HPDE6-E6E7 (cell line): ENCODE measurements around the gene MKI67.

Experiments
- DNase-seq: peaks from one replicate; pipeline ENCODE4 v3.0.0; 2011; ENCODE audit warnings: missing footprints; ENCODE audit errors: extremely low spot score

Gene MKI67

DNA sequence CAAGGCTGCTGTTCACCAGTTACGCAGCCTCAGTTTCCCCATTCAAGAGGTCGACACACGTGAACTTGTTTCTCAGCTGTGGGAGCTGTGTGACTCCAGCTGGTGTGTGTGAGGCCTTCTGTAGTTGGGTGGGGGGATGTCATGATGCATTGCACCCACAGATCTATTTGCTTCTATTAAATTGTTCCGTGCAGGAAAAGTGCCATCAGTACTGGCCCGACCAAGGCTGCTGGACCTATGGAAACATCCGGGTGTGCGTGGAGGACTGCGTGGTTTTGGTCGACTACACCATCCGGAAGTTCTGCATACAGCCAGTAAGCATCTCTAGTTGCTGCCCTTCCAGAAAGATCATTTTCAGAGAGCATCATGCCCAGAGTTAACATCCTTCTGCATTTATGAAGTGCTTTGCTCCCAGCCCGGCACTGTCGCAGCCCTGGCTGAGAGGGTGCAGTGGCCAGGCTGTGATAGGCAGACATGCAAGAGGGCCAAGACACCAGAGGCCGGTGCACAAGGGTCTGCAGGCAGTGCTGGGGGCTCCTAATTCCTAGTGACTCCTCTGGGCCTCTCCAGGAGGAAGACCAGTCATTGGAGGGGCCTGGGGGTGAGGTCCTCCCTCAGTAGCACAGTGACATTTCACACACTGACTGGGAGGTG, 60.2 kb downstream of the MKI67 start:
- DNase-seq, result no peak

DNA sequence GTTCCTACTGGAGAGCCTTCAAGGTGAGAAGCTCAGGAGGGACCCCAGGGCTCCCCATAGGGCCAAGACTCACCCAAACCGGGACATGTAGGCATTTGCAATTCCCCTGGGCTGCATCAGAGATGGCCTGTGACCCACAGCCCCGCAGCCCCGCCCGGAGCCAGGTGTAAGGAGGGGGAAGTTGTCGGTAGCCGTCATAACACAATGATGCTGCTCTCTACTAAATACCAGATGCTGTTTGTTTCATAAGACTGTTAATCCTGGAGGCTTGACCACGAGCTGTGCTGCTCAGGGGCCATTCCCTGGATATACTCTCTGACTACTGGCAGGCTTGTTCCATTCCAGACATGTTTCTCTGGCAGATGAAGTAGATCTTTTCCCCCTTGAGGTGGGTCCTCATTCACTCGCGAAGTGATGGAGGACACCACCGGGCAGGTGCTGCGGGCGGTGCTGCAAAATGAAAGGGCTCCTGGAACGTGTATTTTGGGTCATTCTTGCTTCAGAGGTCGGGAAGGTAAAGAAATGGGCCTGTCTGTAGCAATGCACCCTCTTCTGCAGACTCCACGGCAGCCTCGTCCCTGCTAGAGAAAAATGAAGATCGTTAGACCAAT, 61.1 kb downstream of the MKI67 start:
- DNase-seq, result peak; percentile 17

DNA sequence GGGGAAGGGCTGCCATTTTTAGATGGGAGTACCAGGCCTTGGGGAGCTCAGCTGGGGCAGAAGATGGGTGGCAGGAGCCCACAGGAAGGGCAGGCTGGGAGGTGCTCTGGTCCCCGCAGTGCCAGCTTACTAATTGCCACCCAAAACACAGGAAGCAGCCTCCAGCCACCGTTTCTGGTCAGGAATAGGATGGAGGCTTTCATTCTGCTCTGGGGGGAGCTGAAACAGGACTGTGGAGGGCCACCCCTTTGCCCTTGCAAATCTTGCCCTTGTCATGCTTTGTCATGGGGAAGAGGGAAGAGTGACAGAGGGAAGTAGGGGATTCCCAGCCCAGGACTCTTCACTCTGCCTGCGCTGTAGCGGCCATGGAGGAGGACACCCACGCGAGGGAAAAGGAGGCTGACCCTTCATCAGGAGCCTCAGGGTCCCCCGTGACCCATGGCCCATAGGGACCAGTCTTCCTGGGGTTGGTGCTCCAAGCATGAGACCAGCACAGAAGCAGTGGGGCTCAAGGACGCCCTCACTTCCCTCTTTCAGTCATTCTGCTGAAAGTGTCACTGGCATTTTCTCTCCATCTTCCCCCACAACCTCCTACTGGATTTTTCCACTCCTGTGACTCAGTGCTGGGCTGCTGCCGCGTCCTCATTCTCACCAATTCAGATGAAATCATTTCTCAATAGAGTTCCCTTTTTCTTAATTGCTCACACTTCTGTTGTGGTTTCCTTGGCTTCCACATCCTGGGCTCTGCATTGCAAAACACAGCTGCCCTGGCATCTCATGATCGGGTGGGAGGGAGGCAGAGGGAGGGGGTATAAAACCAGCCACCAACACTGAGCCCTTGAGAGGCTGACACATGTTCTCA, 61.9 kb downstream of the MKI67 start:
- DNase-seq, result peak; percentile 63

DNA sequence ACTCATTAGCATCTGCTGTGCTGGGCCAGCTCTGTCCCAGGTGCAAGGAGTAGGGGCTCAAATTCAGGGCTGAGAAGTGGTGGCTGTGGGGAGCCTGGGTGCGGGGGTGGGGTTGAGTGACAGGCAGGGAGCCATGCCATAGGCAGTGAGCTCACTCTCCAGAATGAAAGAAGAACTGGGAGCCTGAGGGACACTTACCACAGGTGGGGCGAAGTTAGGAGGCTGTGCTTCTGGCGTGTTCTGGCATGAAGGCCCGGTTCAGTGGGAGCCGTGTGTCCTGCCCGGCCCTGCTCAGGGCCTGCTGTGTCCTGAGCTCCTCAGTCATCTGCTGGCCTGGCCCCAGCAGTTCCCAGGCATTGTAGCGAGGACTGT, 62.5 kb downstream of the MKI67 start:
- DNase-seq, result peak; percentile 73

DNA sequence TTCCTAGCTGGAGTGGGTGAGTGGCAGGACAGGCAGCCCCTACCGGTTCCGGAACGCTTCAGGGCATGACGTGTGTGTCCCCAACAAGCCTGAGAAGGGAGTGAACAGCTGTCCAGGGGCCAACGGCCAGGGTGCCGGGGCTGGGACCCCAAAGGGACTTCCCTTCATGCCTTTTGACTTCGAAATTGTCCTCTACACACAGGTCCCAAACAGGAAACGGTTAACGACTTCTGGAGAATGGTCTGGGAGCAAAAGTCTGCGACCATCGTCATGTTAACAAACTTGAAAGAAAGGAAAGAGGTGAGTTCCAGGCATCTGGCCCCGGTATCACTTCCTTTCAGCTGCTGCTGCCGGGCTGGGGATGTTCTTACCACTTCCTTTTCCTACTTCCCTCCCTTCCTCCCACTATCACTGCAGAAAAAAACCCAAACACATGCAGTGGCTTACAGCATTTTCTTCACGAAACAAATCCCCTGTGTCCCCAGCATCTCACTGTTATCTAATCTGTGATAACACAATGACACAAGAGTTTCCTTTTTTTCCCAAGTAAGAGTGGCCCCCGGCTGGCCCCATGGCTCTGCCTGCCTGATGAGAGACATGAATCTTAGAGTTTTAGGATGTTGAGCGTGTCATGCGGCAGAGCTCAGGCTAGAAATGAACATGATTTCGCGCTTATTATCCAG, 63.2 kb downstream of the MKI67 start:
- no peak for DNase-seq

DNA sequence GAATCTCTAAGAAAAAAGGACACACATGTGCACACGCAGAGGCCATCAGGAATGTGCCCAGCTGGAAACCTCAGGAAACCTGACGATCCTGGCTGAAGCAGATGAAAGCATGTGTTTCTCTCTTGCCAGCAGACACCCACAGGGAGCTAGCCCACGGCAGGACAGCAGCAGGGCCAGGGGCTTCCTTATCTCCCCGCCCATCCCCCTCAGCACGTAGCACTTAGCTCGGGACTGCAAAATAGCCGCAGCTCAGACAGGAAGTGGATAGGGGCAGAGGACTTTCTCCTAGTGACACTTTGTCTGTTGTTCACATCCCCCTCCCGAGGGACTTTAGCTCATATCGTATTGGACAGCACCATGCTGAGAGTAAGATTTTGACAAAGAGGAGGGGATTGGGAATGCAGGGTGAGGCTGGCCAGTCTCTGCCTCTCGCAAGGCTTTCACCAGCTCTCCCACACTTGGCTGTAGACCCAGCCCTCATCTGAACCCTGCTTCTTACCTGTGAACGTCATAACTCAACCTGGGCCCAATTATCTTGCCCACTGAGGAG, 63.8 kb downstream of the MKI67 start:
- no peak for DNase-seq

DNA sequence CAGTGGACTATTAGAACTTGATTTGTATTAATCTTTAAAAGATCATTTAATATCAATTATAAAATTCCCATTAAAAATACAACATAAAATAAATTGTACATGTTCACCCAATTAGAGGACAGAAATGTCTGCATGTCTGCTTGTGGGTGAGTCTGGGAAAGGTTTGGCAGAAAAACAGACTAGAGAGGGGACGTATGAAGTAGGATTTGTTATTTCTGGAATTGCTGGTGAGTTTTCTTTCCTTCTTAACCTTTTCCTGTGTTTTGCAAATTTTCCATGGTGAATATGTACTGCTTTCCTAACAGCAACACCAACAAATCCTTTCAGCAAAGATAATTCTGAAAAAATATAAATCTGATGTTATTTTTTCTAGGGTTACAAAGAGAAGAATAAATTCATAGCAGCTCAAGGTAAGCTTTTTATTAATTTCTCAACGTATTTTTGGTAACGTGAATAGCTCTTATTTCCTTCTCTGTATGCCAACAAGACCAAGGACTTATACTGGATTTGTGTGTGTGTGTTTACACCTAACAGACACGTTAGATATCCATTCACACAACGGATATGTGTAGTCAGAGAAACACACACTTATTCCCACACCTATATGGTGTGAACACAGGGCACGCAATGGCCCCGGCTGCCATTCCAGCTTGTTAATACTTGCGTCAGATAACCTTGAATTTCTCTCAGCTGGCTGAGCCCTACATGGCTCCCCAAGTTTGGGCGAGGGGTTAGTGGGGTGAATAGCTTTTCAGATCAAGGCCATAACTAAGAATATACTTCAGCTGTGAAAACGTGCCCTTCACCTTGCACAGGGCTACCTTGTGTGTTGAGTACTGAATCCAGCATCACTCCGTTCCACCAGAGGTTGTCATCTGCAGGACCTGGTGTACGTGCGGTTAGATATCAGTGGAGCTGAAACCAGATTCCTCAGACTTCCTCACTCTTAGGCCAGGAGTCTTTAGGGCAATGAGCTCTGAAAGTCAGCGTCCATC, 64.6 kb downstream of the MKI67 start:
- no peak for DNase-seq

DNA sequence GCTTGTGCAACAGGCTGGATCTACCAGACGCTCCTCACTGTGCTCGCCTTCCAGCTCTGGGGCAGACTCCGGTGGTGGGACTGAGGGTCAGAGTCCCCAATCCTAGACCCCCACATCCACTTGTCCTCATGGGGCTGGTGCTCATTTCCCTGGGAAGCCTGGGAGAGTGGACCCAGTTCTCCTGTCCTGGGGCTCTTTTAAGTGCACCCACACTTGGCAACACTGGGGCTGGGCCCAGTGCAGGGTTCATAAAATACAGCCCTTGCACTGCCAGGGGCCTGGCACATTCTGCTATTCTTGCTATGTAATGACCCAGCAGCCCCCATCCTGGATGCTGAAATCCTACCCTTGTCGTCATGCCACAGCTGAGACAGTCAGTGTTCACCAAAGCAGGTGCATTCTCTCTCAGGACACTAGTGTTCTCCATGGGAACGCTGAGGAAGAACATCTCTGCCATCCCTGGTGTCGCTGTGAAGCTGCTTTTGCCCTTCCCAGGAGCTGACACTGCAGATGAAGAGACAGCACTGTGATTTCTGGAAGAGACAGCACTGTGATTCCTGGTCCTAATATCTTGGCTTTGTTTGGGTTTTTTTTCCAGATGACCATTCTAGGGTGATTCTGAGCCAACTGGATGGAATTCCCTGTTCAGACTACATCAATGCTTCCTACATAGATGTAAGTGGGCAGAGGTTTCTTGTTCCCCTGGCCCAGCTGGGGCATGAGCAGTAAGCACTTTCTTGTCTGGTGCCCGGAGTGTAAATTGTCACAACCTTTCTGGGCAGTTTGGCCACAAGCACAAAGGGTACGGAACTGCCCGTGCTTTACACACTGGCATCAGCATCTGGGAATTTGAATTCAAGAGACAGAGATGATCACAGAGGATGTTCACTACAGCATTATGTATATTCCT, 65.6 kb downstream of the MKI67 start:
- no peak for DNase-seq

DNA sequence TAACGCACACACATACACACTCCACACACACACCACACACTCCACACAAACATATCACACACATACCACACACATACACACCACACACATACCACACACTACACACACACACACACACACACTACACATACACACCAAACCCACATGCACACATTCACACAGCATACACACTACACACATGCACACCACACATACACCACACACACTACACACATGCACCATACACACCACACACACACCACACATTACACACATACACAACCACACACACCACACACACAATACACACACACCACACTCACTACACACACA, 66.3 kb downstream of the MKI67 start:
- no peak for DNase-seq

DNA sequence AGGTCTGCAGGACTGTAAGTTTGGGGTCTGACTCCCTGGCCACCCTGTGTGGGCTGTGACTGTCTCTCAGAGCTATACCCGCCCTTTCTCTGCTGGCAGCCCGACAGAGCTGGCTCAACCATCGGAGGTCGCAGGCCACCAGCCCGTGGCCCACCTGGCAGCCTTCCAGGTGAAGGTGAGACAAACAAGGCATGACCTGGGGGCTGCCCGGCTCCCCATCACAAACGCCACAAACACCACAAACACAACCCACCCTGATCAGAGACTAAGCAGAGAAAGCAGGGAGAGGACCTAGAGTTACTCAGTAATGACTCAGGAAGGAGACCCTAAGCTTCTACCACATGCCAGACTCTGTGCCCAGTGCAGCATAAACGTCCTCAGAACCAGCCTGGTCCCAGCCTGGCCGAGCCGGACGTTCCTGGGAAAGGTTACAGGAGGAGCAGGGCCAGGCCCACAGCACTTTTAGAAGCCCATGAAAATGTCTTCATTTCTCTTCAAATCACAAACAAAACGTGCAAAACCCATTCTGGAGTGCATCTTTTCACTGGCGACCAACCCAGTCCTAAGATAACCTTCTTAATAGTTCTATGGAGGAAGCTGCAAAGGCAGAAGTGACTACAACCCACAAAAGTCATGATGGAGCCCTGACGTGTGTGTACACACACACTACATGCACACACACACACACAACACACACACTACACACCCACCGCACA, 66.8 kb downstream of the MKI67 start:
- DNase-seq, result no peak

DNA sequence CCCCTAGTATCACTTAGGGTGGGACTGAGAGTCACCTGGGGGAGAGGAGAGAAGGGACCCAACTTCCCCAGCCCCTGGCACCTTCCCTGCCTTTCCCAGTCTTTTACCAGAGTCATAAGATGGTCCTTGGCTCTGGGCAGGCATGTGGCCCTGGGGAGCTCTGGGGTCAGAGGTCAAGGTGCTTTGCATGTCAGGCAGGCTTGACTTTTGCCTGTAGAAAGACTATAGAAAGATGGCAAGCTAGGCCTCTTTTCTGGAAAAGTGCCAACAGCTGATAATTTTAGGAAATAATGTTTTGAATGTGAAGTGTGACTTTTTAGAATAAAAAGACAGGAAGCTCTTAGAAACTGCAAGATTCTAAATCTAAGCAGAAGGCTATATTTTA, 67.5 kb downstream of the MKI67 start:
- DNase-seq, result no peak

DNA sequence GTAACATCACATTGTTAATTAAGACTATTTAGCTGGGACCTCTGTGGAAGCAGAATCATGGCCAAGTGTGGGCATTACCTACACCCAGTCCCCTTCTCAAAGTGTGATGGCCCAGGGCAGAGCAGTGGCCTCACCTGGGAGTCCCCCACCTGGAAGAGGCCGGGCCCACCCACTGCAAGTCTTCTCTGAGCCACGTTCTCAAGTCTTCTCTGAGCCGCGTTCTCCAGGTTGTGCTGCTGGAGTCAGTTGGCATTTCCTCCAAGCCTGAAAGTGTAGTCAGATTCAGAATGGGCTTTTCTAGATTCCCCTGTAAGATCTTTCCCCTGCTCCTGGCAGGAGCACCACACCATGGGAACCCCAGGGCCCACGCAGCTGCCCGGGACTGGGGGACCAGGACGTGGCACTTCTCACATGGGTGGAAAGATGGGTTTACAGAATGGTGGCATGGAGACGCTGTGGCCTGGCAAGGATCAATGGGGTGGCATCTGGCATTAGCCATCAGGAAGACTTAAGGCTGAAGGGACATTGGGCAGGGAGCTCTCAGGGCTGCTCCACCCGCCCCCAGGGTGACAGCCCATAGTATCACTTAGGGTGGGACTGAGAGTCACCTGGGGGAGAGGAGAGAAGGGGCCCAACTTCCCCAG, 68.0 kb downstream of the MKI67 start:
- DNase-seq, result no peak

DNA sequence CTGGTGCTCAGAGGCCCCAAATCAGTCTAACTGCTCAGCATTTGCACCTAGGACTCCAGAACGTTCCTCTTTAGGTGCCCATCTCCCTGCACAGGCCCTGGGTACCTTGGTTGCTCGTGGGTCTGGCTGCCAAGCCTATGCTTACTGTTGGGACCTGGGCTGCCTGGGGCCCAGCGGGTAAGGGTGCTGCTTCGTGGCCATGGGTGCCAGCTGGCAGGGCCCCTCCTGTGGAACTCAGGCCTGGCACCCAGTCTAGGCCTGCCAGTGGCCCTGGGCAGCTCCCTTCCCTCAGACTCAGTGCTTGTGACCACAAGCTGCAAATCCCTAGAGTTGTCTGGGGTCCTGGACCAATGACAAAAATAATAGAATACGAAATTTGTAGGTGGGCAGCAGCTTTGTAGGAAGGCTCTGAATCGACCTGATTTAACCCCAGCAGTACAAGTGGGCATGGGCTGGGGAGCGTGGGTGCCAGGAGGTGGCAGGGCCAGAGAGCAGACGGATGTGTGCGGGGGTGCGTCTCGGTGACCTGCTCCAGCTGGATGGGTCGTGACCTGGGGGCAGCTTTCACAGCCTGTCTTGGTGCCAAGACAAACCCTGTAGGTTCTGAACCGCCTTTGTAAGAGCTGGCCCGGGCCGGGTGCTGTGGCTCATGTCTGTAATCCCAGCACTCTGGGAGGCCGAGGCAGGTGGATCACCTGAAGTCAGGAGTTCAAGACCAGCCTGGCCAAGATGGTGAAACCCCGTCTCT, 69.7 kb downstream of the MKI67 start:
- no peak for DNase-seq

DNA sequence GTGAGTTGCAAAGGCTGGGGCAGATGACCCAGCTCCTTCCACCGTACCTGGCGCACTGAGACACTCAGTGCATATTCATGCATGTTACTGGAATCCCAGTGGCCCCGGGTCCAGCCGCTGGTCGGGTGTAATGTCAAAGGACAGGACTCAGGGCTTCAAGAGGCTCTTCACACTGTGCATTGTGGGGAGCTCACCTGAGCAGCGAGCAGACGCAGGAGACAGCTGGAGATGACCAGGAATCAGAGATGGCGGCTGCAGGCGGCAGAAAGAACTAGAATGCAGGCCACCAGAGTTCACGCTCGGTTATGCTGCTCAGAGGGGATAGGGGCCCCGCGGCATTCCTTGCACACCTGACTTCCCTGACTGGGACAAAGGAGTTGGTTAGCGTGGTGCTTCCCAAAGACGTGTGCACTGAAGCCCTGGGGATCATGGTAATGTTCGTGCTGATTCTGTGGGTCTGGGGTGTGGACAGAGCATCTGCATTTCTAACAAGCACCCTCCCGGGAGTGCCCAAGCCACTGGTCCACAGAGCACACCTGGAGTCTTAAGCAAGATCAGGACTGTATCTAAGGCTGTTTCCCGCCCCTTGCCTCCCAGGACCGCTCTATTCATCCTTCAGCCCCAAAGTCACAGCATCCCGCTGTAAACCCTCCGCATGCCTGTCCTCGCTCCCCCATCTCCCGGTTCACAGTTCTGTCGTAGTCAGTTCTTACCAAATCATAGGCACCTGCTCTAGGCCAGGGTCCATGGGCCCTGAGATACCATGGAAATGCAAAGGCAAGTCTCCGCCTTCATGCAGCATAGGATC, 71.0 kb downstream of the MKI67 start:
- no peak for DNase-seq

DNA sequence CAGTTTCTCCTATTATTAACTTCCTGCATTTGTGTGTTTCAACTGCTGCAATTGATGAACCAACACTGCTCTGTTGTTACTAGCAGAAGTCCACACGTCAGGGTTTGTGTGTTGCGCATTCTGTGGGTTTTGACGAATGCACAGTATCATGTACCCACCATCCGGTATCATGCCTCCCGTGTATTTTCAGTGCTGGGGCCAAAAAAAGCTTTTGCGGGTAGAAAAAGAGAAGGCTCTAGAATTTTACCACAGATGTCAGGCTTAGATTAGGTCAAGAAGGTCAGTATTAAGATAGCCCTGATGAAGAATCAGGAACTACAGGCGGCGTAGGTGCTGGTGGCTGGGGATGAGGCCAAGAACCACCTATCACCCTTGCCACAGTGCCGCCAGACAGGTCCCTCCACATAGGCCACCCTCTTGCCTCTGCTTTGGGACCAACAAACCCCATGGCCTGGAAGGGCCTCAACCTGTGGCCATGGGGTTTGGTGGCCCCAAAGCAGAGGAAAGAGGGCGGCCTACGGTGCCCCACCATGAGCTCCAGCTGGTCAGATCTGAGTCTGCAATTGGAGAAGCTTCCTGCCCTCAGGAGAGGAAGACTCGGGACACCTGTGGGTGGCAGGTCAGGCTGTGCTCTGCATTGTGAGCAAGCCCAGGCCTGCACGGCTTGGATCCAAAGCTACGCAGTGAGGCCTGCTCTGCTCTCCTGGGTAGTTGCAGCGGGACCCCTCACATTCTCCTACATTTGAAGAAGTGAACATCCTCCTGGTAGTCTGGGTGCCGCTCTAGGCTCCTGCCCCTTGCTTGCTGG, 71.9 kb downstream of the MKI67 start:
- no peak for DNase-seq

DNA sequence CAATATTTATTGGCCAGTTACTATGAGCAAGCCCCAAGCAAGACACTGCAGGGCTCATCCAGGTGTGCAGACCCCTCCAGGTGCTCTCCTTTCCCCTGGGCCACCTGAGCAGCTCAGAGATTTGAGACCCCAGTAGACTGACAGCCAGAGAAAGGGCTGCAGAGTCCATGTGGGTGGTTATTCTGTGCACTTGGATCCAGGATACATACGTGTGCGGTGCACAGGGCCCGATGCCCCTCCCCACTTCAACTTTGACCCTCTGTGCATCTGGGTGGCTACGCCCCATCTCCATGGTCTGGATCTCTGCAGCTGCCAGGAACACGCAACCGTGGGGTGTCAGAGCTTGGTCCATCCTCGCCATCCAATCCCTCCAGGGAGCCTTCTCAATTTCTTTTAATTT, 72.9 kb downstream of the MKI67 start:
- DNase-seq, result no peak
